Fibroblast of the aortic adventitia (primary cell): ENCODE results near the gene TRAK1. TPM values are rescaled to one million over a fixed set of nuclear protein-coding genes. Genes with fewer than 3 reads are reported as not detected.

Source experiments
- DNase-seq: peaks from one replicate; pipeline ENCODE4 v3.0.0-alpha.2; 2010; ENCODE audit warnings: low read depth
- H3K4me3 ChIP-seq: 2 replicates; pipeline ENCODE4 v1.5.1; 2011; ENCODE audit warnings: low read depth, mild to moderate bottlenecking, control low read depth, low read length, moderate library complexity
- CTCF ChIP-seq: IDR thresholded peaks from 2 replicates; pipeline ENCODE4 v1.5.1; 2011; ENCODE audit warnings: mild to moderate bottlenecking, low read length, control low read depth, inconsistent platforms; ENCODE audit not compliant: insufficient read depth
- total RNA-seq: library from RNA; depleted of rRNA; stranded (reverse); fragments of >200 nt; gene quantifications from 2 replicates; pipeline ENCODE4 v1.2.3, GENCODE V29; 2012; ENCODE audit warnings: low replicate concordance

TRAK1 gene
- total RNA-seq, 1 donor = 51.6 TPM

- H3K4me3 ChIP-seq = no peak overlapping the region
- TF ChIP-seq CTCF = no peak
- no peak for DNase-seq
Measured at GRCh38 chr3:42177068-42177800, 86.1 kb downstream of the TRAK1 start.

GRCh38 chr3:42177801-42178150, 86.6 kb downstream of the TRAK1 start:
- DNase-seq = no peak
- H3K4me3 ChIP-seq = no peak overlapping the region
- no peak for TF ChIP-seq CTCF

GRCh38 chr3:42179110-42179725, 88.1 kb downstream of the TRAK1 start:
- no peak overlapping the region for H3K4me3 ChIP-seq
- DNase-seq = peak; percentile 87
- no peak for TF ChIP-seq CTCF

GRCh38 chr3:42180901-42181300, 89.7 kb downstream of the TRAK1 start:
- no peak for DNase-seq
- no peak for TF ChIP-seq CTCF
- H3K4me3 ChIP-seq = no peak overlapping the region

- DNase-seq = peak; percentile 40
- no peak for TF ChIP-seq CTCF
- no peak overlapping the region for H3K4me3 ChIP-seq
Measured at GRCh38 chr3:42182555-42182954, 91.4 kb downstream of the TRAK1 start.

- no peak for TF ChIP-seq CTCF
- H3K4me3 ChIP-seq = no peak overlapping the region
- DNase-seq = peak; percentile 21
Measured at GRCh38 chr3:42183991-42184632, 93.0 kb downstream of the TRAK1 start.
